Measurements from ENCODE around the gene CCDC170.

- TF ChIP-seq CTCF (IDR thresholded peaks at IDR 0.05; ENCODE audit: borderline replicate concordance, extremely low read depth, low read length, poor library complexity, severe bottlenecking) = no peak
- no peak for TF ChIP-seq EZH2 (IDR thresholded peaks at IDR 0.05; ENCODE audit: borderline replicate concordance, low read depth, low read length, severe bottlenecking)
These were observed 176.3 kb downstream of the CCDC170 start for GRCh38 chr6:151670116-151670515.
